Measurements from ENCODE around the gene TYSND1.

Gene TYSND1

GRCh38 chr10:70132098-70133029 is 14.1 kb downstream of the TYSND1 start, which contains the start of gene AIFM2:
TSS of gene AIFM2 (minus strand) at chr10:70132825. CDS start at chr10:70124084, 8,741 bp downstream.
- H3K27me3 ChIP-seq (ENCODE audit: insufficient read depth, poor library complexity, severe bottlenecking) = no peaks in the 10 kb centered on the region
- TF ChIP-seq, protein P1, sequence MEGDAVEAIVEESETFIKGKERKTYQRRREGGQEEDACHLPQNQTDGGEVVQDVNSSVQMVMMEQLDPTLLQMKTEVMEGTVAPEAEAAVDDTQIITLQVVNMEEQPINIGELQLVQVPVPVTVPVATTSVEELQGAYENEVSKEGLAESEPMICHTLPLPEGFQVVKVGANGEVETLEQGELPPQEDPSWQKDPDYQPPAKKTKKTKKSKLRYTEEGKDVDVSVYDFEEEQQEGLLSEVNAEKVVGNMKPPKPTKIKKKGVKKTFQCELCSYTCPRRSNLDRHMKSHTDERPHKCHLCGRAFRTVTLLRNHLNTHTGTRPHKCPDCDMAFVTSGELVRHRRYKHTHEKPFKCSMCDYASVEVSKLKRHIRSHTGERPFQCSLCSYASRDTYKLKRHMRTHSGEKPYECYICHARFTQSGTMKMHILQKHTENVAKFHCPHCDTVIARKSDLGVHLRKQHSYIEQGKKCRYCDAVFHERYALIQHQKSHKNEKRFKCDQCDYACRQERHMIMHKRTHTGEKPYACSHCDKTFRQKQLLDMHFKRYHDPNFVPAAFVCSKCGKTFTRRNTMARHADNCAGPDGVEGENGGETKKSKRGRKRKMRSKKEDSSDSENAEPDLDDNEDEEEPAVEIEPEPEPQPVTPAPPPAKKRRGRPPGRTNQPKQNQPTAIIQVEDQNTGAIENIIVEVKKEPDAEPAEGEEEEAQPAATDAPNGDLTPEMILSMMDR (IDR thresholded peaks at IDR 0.05; ENCODE audit: poor library complexity, severe bottlenecking) = peak; percentile 10
- H3K9me3 ChIP-seq (ENCODE audit: severe bottlenecking) = no peaks in the 10 kb centered on the region
- H3K4me3 ChIP-seq (ENCODE audit: severe bottlenecking) = peak within 1 kb of the TSS; percentile 46
- H3K36me3 ChIP-seq (ENCODE audit: low read depth) = peaks cover 3% of the 10 kb centered on the region; the same call in 1 of the 2 replicates
- peak within 1 kb of the TSS; percentile 32 for H3K27ac ChIP-seq (ENCODE audit: poor library complexity, severe bottlenecking)
- ATAC-seq (ENCODE audit: low read depth) (peak; percentile 71), DNase-seq (ENCODE audit: low spot score) (peak; percentile 83)
- H3K4me1 ChIP-seq (ENCODE audit: insufficient read depth, poor library complexity, severe bottlenecking) = peaks cover 6% of the 10 kb centered on the region

GRCh38 chr10:70131560-70131937 is 15.0 kb downstream of the TYSND1 start:
- no peak for DNase-seq (ENCODE audit: low spot score)
- no peaks in the 10 kb centered on the region for H3K9me3 ChIP-seq (ENCODE audit: severe bottlenecking)
- TF ChIP-seq, protein P1 (IDR thresholded peaks at IDR 0.05; ENCODE audit: poor library complexity, severe bottlenecking) = no peak
- H3K27ac ChIP-seq (ENCODE audit: poor library complexity, severe bottlenecking) = no peak overlapping the region
- H3K4me1 ChIP-seq (ENCODE audit: insufficient read depth, poor library complexity, severe bottlenecking) = peaks cover 6% of the 10 kb centered on the region
- no peaks in the 10 kb centered on the region for H3K27me3 ChIP-seq (ENCODE audit: insufficient read depth, poor library complexity, severe bottlenecking)
- H3K36me3 ChIP-seq (ENCODE audit: low read depth) = peaks cover 3% of the 10 kb centered on the region; the same call in 1 of the 2 replicates
- peak overlapping the region; percentile 46 for H3K4me3 ChIP-seq (ENCODE audit: severe bottlenecking)
- ATAC-seq (ENCODE audit: low read depth) = peak; percentile 13; the same call in 2 of the 3 replicates

DNA sequence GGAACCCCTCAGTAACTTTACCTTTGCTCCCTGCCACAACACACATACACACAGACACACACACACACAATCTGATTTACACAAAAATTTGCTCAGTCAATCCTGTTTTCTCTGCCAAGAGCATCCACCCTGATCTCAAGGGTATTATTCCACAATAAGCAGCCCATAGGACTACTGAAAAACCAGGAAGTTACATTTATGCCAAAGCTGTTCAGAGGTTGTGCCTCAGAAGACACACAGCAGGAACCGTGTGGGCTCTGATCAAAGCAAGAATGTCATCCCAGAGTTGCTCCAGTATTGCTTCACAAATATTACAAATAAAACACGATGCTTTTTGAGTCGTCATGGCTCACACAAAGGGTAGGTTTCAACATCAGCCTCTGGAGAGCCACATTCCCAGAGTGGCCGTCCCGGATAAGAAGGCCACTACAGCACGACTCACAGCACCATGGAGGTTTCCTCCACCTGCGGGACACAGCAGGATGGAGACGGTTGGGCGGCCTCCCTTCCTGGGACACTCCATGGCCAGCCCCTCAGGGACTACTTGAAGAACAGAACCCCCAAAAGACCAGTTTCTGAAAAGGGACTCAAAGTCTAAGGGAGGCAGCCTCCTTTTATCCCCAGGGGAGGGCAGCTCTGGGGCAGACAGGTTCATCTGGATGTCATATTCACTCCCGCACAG is 15.5 kb downstream of the TYSND1 start:
- Histone ChIP-seq H3K27me3 (ENCODE audit: insufficient read depth, poor library complexity, severe bottlenecking) (no peaks in the 10 kb centered on the region), H3K36me3 (ENCODE audit: low read depth) (peaks cover 3% of the 10 kb centered on the region; the same call in 1 of the 2 replicates), H3K4me1 (ENCODE audit: insufficient read depth, poor library complexity, severe bottlenecking) (peaks cover 6% of the 10 kb centered on the region), H3K9me3 (ENCODE audit: severe bottlenecking) (no peaks in the 10 kb centered on the region), H3K4me3 (ENCODE audit: severe bottlenecking) (no peak overlapping the region), H3K27ac (ENCODE audit: poor library complexity, severe bottlenecking) (no peak overlapping the region)
- ATAC-seq (ENCODE audit: low read depth) (peak; percentile 35), DNase-seq (ENCODE audit: low spot score) (no peak)
- TF ChIP-seq, protein P1 (IDR thresholded peaks at IDR 0.05; ENCODE audit: poor library complexity, severe bottlenecking) = no peak

DNA sequence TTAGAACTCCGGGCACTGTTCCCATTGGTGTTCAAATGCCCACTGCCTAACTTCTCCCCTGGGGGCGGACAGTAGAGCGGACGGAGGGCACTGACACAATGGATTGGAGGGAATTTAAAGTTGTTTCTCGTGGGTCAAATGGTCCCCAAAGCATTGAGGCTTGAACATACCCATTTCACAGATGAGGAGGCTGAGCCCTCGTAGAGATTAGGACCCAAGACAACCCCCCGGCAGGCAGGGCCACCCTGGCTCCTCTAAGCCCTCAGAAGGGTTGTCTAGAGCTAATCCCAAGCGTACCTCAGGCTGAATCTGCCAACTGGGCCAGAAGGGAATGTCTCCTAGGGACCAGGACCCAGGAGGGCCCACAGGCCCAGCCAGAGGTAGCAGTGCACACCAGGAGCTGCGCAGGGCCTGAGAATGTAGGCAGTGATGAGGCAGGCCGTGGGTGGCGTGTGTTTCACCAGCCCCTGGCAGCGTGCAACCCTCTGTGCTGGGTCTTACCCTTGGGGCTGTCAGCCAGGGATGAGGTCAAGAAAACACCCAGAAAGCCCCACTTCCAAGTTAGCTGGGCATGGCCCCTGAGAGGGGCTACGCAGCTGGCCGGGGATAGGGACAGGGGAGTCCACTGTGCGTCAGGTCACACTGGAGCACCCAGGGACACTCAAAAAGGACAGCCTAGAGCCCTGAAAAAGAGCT is 19.7 kb downstream of the TYSND1 start:
- Histone ChIP-seq H3K4me3 (ENCODE audit: severe bottlenecking) (no peak overlapping the region), H3K27me3 (ENCODE audit: insufficient read depth, poor library complexity, severe bottlenecking) (no peaks in the 10 kb centered on the region), H3K9me3 (ENCODE audit: severe bottlenecking) (no peaks in the 10 kb centered on the region), H3K4me1 (ENCODE audit: insufficient read depth, poor library complexity, severe bottlenecking) (peaks cover 6% of the 10 kb centered on the region), H3K27ac (ENCODE audit: poor library complexity, severe bottlenecking) (no peak overlapping the region), H3K36me3 (ENCODE audit: low read depth) (peaks cover 3% of the 10 kb centered on the region; the same call in 1 of the 2 replicates)
- no peak for DNase-seq (ENCODE audit: low spot score)
- TF ChIP-seq, protein P1 (IDR thresholded peaks at IDR 0.05; ENCODE audit: poor library complexity, severe bottlenecking) = no peak
- ATAC-seq (ENCODE audit: low read depth) = no peak
